Thoracic aorta (tissue), 2 donors: ENCODE measurements around the gene P3H2. TPM values are rescaled to one million over a fixed set of nuclear protein-coding genes. Genes with fewer than 3 reads are reported as not detected.

Source experiments
- ATAC-seq: fragments of 150-250 bp; one replicate; pipeline ENCODE4 v1.8.0; 2017; ENCODE audit warnings: low read depth; ENCODE audit not compliant: insufficient number of reproducible peaks, low FRiP score
- DNase-seq: peaks from one replicate; pipeline ENCODE4 v3.0.0-alpha.2; 2020; ENCODE audit warnings: low spot score
- H3K27ac ChIP-seq, 2 donors: fragments of 200-600 bp; sonication (generic); 1 replicate in 1 of 2; 2 replicates in 1 of 2; pipeline ENCODE4 v1.5.1; 2016; ENCODE audit warnings: mild to moderate bottlenecking in 2 of 2, moderate library complexity in 2 of 2
- H3K27me3 ChIP-seq: fragments of 200-600 bp; sonication (generic); replicated peaks from 2 replicates; pipeline ENCODE4 v1.6.0; 2016; ENCODE audit warnings: mild to moderate bottlenecking; ENCODE audit not compliant: insufficient read depth
- H3K36me3 ChIP-seq: fragments of 200-600 bp; sonication (generic); one replicate; pipeline ENCODE4 v1.5.1; 2016
- H3K4me1 ChIP-seq, 2 donors: fragments of 200-600 bp; sonication (generic); 1 replicate in 1 of 2; 2 replicates in 1 of 2; pipeline versions ENCODE4 v1.5.1 to v1.6.0; 2016; ENCODE audit warnings: low read depth in 2 of 2, mild to moderate bottlenecking in 1 of 2; ENCODE audit not compliant: control insufficient read depth in 1 of 2
- H3K4me3 ChIP-seq: fragments of 200-600 bp; sonication (generic); 2 replicates; pipeline ENCODE4 v1.5.1; 2016; ENCODE audit warnings: mild to moderate bottlenecking
- H3K9me3 ChIP-seq: fragments of 200-600 bp; sonication (generic); 2 replicates; pipeline ENCODE4 v1.5.1; 2016
- CTCF ChIP-seq: fragments of 200-600 bp; sonication (generic); IDR thresholded peaks from one replicate; pipeline ENCODE4 v1.5.1; 2019; ENCODE audit warnings: antibody characterized with exemption
- total RNA-seq, 2 donors: library from RNA; depleted of rRNA; stranded (reverse); fragments of >200 nt; gene quantifications; one replicate each; pipeline versions ENCODE4 v1.1.0 to v1.2.3, GENCODE V29; 2016

Gene P3H2
- total RNA-seq, 2 donors from 2014 or later = 19.3 to 28.4 TPM

- Histone ChIP-seq H3K9me3 (no peaks in the 10 kb centered on the region), H3K4me1 (no peaks in the 10 kb centered on the region), H3K4me3 (no peak overlapping the region), H3K27me3 (no peaks in the 10 kb centered on the region), H3K36me3 (no peaks in the 10 kb centered on the region), H3K27ac (no peak overlapping the region)
- no peak for TF ChIP-seq CTCF
- no peak for DNase-seq
- no peak for ATAC-seq
These were observed 211.6 kb downstream of the P3H2 start for GRCh38 chr3:189909139-189909538.

- DNase-seq (no peak), ATAC-seq (no peak)
- Histone ChIP-seq H3K36me3 (no peaks in the 10 kb centered on the region), H3K4me3 (no peak overlapping the region), H3K4me1 (no peaks in the 10 kb centered on the region), H3K27ac (no peak overlapping the region), H3K27me3 (no peaks in the 10 kb centered on the region), H3K9me3 (no peaks in the 10 kb centered on the region)
- no peak for TF ChIP-seq CTCF
These were observed 212.1 kb downstream of the P3H2 start for GRCh38 chr3:189908646-189909045.

GRCh38 chr3:189907803-189908202, 212.9 kb downstream of the P3H2 start:
- ATAC-seq = no peak

More at GRCh38 chr3:189907803-189908202, 212.9 kb downstream of the P3H2 start:
- H3K4me1 ChIP-seq = no peaks in the 10 kb centered on the region
- H3K9me3 ChIP-seq = no peaks in the 10 kb centered on the region
- no peak overlapping the region for H3K4me3 ChIP-seq
- H3K27ac ChIP-seq = no peak overlapping the region
- no peak for DNase-seq
- no peaks in the 10 kb centered on the region for H3K36me3 ChIP-seq
- no peak for TF ChIP-seq CTCF
- no peaks in the 10 kb centered on the region for H3K27me3 ChIP-seq

Other genes starting within 250 kb of the P3H2 start
- 1 to 10 TPM in 1 of 2 donors, under 1 TPM in 1; 0.21 to 2.0 TPM for gene CLDN1, start 201.5 kb upstream of the P3H2 start, total RNA-seq